WTC11 (cell line): ENCODE data around the gene ATXN7L3. TPM values are rescaled to one million over a fixed set of nuclear protein-coding genes. Genes with fewer than 3 reads are reported as not detected.

Experiments
- ATAC-seq: fragments of 200-7000 bp; cut with Tn5 transposase; 2 replicates; pipeline ENCODE4 v1.10.0; 2021; ENCODE audit warnings: mild to moderate bottlenecking, moderate library complexity
- CTCF ChIA-PET: fragments of 300-600 bp; sonication (Branson Sonifier 250); formaldehyde crosslinking; loops from one replicate; lab custom pipeline; 2021; ENCODE audit warnings: antibody characterized with exemption; lab: Charles Lee
- POLR2A ChIA-PET: fragments of 350-600 bp; sonication (Branson Sonifier 250); formaldehyde crosslinking; loops from one replicate; lab custom pipeline; 2021; ENCODE audit warnings: antibody characterized with exemption; lab: Charles Lee
- DNase-seq: peaks from one replicate; pipeline ENCODE4 v3.0.0; 2021; ENCODE audit warnings: low spot score
- H3K27ac Mint-ChIP-seq: 2 replicates; pipeline ENCODE4 v1.8.0; 2021; ENCODE audit warnings: mixed read lengths
- H3K27me3 Mint-ChIP-seq: 2 replicates; pipeline ENCODE4 v1.8.0; 2021; ENCODE audit warnings: low read depth, mild to moderate bottlenecking, moderate library complexity, mixed read lengths
- H3K36me3 Mint-ChIP-seq: 2 replicates; pipeline ENCODE4 v1.8.0; 2021; ENCODE audit warnings: mixed read lengths
- H3K4me1 Mint-ChIP-seq: 2 replicates; pipeline ENCODE4 v1.8.0; 2022; ENCODE audit warnings: mixed read lengths
- H3K4me3 Mint-ChIP-seq: 2 replicates; pipeline ENCODE4 v1.8.0; 2021; ENCODE audit warnings: mild to moderate bottlenecking, moderate library complexity, mixed read lengths
- H3K9me3 Mint-ChIP-seq: 2 replicates; pipeline ENCODE4 v1.8.0; 2021; ENCODE audit warnings: mixed read lengths
- AFF4 ChIP-seq: sonication (generic); formaldehyde crosslinking; IDR thresholded peaks from 2 replicates; pipeline ENCODE4 v1.8.1; 2023; ENCODE audit warnings: mild to moderate bottlenecking, missing genetic modification reagents, borderline replicate concordance
- ATF1 ChIP-seq: sonication (generic); formaldehyde crosslinking; IDR thresholded peaks from 2 replicates; pipeline ENCODE4 v1.8.1; 2023; ENCODE audit warnings: mild to moderate bottlenecking, moderate library complexity, missing genetic modification reagents
- CREB1 ChIP-seq: sonication (generic); formaldehyde crosslinking; IDR thresholded peaks from 2 replicates; pipeline ENCODE4 v1.8.0; 2023; ENCODE audit warnings: mild to moderate bottlenecking, missing genetic modification reagents
- HMGXB4 ChIP-seq: sonication (generic); formaldehyde crosslinking; IDR thresholded peaks from 2 replicates; pipeline ENCODE4 v1.8.1; 2023; ENCODE audit warnings: mild to moderate bottlenecking, moderate library complexity, missing genetic modification reagents
- IRF2 ChIP-seq: sonication (generic); formaldehyde crosslinking; IDR thresholded peaks from 2 replicates; pipeline ENCODE4 v1.8.0; 2022; ENCODE audit warnings: low read depth, missing genetic modification reagents, borderline replicate concordance
- SMAD4 ChIP-seq: sonication (generic); formaldehyde crosslinking; IDR thresholded peaks from 2 replicates; pipeline ENCODE4 v1.8.0; 2022; ENCODE audit warnings: mild to moderate bottlenecking, missing genetic modification reagents
- ZBTB21 ChIP-seq: sonication (generic); formaldehyde crosslinking; IDR thresholded peaks from 2 replicates; pipeline ENCODE4 v1.8.1; 2023; ENCODE audit warnings: mild to moderate bottlenecking, missing genetic modification reagents, borderline replicate concordance
- ZNF138 ChIP-seq: sonication (generic); formaldehyde crosslinking; conservative IDR thresholded peaks from 2 replicates; pipeline ENCODE4 v1.8.1; 2022; ENCODE audit warnings: mild to moderate bottlenecking, moderate library complexity, missing genetic modification reagents
- ZNF281 ChIP-seq: sonication (generic); formaldehyde crosslinking; IDR thresholded peaks from 2 replicates; pipeline ENCODE4 v1.8.0; 2023; ENCODE audit warnings: mild to moderate bottlenecking, missing genetic modification reagents
- ZNF425 ChIP-seq: fragments of 250-450 bp; sonication (Bioruptor Pico); conservative IDR thresholded peaks from 2 replicates; pipeline ENCODE4 v1.9.0; 2021; ENCODE audit warnings: mild to moderate bottlenecking
- total RNA-seq: library from RNA; stranded (reverse); gene quantifications from 3 replicates; pipeline ENCODE4 v1.2.3, GENCODE V29; 2021

ATXN7L3 gene
- total RNA-seq, 1 experiment from 2014 or later = 114 TPM

- Mint-ChIP-seq H3K4me1 (peaks cover 23% of the 10 kb centered on the region), H3K4me3 (no peak within 1 kb of the TSS), H3K36me3 (peaks cover 3% of the 10 kb centered on the region), H3K27me3 (no peaks in the 10 kb centered on the region; the same call in 1 of the 2 replicates), H3K9me3 (no peaks in the 10 kb centered on the region), H3K27ac (no peak within 1 kb of the TSS)
- TF ChIP-seq ZBTB21 = no peak
- 0 out of 2 replicates have a peak, but pooled peaks have one; percentile 27 for TF ChIP-seq HMGXB4 (CRISPR knock-in tag)
- ATAC-seq (peak; percentile 60), DNase-seq (peak; percentile 28)
- CTCF ChIA-PET = interaction anchor here (0.7 to 4.3 kb wide), 20 partner anchors 14 to 330 kb away, joined by 3 to 32 read pairs (median 5); partner anchors contain the start of genes FAM171A2, GRN, HDAC5 and TMUB2
- POLR2A ChIA-PET = interaction anchor here (0.5 to 2.1 kb wide), 4 partner anchors 16 to 340 kb away, joined by 3 to 6 read pairs (median 3); partner anchors contain the start of genes HDAC5 and TMUB2
These were observed 29.0 kb downstream of the ATXN7L3 start, which contains the start of gene ASB16 for GRCh38 chr17:44170499-44171201. ASB16 (plus strand) TSS chr17:44170704; CDS start chr17:44170790, 86 bp downstream.

- ChIA-PET POLR2A (interaction anchor here (2.1 kb wide), 1 partner anchor 16 kb away, joined by 6 read pairs; the partner anchor contains the start of gene TMUB2), CTCF (interaction anchor here (1.0 to 4.3 kb wide), 13 partner anchors 15 to 193 kb away, joined by 3 to 32 read pairs (median 7); partner anchors contain the start of genes FAM171A2, GRN, HDAC5 and TMUB2)
- no peaks in the 10 kb centered on the region for H3K9me3 Mint-ChIP-seq
- no peak overlapping the region for H3K4me3 Mint-ChIP-seq
- ATAC-seq (no peak), DNase-seq (no peak)
- no peak overlapping the region for H3K27ac Mint-ChIP-seq
- H3K4me1 Mint-ChIP-seq = peaks cover 23% of the 10 kb centered on the region
- no peaks in the 10 kb centered on the region; the same call in 1 of the 2 replicates for H3K27me3 Mint-ChIP-seq
- H3K36me3 Mint-ChIP-seq = no peaks in the 10 kb centered on the region
- TF ChIP-seq SMAD4 (CRISPR knock-in tag) = no peak
- no peak for TF ChIP-seq ATF1 (CRISPR knock-in tag)
- TF ChIP-seq CREB1 (CRISPR knock-in tag) = no peak
- TF ChIP-seq AFF4 (CRISPR knock-in tag) = no peak
- no peak for TF ChIP-seq ZNF425 (CRISPR knock-in tag)
- no peak for TF ChIP-seq ZBTB21
- TF ChIP-seq ZNF281 = no peak
- no peak for TF ChIP-seq IRF2 (CRISPR knock-in tag)
- no peak for TF ChIP-seq ZNF138 (CRISPR knock-in tag)
These were observed 29.6 kb downstream of the ATXN7L3 start for GRCh38 chr17:44170135-44170498.
